GM19395 (cell line): Measurements from ENCODE around the gene MIGA2.
"Not testable (repeated sequence)": the region's sequence is repeated elsewhere in the genome, so short reads cannot be mapped to it uniquely, and the experiment has no call there.

Experiments
- ATAC-seq: cut with Tn5 transposase; IDR thresholded peaks from one replicate; pipeline ENCODE4 v1.9.1; 2021; ENCODE audit warnings: mild to moderate bottlenecking, moderate library complexity; ENCODE audit not compliant: unreplicated experiment

The MIGA2 gene

DNA sequence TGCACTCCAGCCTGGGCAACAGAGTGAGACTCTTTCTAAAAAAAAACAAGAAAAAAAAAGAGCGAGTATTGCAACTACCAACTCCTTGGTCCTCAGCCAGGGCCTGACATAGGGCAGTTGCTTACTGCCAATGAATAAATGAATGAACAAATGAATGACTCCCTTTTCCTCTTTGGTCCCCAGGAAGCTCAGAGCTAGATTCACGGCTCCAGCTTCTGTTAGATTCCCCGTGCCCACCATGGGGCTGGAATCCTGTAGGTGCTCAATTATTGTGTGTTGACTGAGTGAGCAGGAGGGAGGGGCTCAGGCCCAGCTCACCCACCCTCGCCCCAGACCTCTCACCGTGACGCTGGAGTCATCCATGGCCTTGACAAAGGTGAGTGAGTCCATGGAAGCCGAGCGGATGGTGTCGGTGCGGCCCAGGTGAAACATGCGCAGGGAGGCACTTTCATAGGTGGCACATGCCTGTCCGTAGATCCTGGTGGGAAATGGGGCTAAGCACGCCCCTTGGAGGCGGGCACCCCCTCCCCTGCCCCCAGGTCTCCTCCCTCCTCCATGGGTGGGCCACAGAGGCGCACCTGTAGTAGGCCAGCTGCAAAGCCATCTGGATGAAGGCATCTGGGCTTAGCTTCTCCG is 61.4 kb downstream of the MIGA2 start:
- no peak for ATAC-seq

DNA sequence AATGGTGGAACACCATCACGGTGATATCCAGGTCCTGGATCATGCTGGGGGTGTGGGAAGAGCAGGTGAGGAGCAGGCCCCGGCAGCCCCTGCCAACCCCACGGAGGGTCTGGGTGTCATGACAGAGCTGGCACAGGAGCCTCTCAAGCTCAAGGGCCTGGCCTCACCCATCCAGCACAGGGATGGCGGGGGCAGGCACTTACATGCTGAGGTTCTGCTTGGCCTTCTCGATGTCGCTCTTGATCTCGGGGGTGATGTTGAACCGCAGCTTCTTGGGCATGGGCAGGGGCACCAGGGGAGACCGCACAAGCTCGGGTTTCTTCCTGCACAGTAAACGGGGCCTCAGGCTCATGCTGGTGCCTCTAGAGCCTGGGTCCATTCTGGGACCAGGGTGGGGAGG is 61.9 kb downstream of the MIGA2 start:
- ATAC-seq: no peak

DNA sequence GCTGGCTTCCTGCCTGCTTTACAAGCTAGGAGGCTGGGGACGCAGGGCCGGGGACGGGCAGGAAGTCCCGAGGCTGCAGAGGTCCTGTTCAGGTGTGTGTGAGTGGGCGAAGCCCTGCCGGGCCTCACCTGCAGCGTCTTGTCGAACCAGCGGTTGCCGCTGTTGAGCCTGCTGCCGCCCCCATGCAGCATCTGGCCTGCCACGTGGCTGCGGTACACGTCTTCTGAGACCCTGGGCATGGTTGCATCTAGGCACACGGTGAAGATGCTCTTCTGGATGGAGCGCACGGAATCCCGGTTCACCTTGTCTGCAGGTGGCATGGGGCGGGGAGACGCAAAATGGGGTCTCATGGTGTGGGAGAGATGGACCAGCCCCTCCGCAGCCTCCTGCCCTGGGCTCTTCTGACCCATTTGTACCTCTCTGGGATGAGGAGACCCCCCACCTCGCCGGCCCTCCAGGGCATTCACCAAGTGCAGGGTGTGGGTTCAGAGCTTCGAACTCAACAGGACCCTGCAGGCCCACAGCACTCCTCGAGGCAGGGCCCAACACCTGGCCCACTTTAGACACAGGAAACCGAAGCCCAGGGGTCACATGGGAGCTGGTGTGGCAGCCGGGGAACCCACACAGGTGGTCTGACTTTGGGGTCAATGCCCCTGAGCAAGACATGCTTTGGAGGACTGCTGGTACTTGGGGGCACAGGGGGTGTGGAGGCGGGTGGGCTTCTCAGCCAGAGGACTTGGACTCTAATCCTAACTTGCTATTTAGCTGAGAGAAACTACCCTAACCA is 64.2 kb downstream of the MIGA2 start:
- ATAC-seq: no peak

DNA sequence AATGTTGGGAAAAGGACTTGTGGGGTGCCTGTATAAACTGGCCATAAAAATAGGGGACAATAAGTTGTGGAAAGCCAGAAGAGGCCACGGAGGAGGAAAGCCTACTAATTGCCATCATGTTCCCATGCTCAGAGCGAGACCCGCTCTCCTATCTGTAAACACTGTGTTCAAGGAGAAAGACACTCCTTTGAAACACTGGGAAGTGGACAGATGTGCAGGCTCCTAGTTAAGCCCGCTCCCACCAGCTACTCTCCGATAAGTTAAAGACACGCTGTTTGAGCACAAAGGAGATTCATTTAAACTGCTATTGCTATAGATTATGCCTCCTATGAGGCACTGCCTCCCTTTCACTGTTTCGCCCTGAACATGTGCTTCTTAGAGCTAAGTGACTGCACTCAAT is 64.9 kb downstream of the MIGA2 start:
- no peak for ATAC-seq

DNA sequence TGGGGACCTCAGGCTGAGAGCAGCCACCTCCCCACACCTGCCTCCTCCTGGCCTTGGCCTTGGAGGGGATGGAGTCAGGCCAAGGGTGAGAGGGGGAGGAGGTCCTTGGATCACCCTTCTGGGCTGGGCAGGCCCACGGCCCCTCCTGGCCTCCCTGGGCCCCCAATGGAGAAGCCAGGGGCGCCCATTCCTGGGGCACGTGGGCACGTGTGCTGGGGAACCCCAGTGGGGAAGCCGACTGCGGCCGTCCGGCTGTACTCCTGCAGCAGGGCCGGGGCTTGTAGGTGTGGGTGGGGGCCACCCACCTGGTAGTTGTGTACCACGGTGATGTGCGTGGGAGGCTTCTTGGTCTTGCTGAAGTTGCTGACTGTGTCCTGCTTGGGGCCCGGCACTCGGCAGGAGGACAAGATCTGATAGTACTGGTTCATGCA is 65.7 kb downstream of the MIGA2 start:
- no peak for ATAC-seq

DNA sequence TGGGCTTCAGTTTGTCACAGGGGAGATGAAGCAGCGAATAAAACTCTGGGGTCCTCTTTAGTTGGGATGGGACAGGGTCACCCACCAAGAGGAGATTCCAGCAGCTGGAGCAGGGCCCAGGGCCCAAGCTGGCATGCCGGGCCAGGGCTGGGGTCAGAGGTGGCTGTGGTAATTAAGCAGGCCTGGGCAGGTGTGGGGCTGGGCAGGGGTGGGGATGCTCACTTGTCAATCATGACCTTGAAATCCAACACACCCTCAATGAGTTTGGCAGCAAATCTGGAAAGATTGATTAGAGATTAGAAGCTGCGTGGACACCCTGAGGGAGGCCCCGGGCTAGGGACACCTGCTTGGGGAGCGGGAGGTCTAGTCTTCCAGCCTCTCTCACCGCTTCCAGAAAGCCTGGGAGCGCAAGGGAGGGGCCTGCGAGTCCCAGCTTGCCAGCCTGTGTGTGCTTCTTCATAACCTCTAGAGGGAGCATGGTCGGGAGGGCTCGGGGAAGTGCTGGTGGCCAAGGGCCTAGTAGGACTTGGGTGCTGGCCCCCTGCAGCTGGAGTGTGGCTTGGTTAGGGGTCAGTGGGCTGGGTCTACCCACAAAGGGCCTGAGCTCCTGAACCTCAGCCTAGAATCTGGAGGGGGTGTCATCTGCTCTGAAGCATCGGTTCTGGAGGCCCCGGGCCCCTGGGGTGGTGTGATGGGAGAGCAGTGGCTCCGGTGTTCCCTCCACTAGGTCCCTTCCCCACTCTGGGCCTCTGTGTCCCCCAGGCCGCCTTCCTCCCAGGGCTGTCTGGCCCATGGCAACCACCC is 66.6 kb downstream of the MIGA2 start:
- ATAC-seq: no peak

DNA sequence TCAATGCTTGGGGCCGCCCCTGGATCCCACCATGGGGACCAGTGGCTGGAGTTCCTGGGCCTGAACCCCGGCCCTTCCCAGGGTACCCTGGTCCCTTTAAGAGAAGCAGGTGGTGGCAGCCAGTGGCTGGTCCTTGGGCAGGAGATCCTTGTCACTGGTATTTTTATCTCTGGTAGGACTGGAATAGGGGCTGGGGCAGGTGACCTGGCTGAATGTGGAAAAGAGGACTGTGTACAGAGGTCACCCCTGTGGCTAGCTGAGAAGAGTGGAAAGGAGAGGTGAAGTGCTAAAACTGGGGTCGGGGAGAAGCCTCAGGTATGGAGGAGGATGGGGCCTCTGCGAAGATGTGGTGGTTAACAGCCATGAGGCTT is 67.2 kb downstream of the MIGA2 start:
- no peak for ATAC-seq

DNA sequence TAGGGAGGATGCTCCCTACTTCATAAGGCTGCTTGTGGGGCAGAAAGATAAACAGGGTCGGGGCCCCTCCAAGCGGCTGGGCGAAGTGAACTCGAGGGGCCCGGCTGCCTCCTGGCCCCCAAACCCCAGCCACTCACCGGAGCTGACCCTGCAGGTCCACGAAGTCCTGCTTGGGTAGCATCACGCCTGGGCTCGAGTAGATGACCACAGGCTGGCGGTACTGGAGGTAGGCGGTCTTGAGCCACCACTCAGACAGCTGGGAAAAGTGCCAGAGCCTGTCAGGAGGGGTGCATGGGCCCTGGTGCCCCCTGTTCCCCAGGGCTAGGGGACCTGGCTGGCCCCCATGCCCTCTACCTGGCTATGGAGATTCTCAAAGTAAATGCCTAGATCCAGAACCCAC is 67.6 kb downstream of the MIGA2 start:
- ATAC-seq: no peak

DNA sequence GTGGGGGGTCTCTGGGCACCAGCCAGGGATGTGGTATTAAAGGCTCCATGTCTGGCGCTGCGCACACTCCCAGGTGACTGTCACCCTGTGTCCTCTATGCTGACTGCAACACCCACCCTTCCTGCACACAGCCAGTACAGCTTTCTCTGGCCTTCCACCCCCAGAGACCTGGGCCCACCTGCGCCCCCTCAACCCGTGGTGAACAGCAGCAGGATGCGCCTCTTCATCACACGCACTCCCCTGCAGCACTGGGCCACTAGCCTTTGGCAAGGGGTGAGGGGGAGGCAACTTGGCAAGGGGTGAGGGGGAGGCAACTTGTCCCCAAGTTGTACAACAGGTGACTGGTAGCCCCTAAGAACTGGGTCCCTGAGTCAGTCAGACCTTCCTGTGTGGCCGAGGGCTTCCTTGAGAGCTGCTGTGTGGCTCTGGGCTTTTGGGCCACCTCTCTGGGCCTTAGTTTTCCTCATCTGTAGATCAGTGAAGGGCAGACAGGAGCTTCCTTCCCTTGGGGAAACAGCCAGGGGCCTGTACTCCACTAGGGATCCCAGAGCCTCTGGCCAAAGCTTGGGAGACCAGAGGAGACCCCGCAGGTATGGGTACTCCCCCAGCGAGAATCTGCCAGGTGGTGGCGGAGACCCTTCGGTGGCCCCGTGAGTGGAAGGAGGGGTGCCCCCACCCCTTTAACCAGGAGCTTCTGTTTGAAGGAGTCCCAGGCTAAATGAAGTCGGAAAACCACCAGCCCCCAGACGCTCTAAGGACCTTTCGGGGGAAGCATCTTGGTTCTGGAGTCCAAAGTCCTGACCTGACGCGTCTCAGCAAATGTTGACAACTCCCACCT is 69.7 kb downstream of the MIGA2 start:
- no peak for ATAC-seq

DNA sequence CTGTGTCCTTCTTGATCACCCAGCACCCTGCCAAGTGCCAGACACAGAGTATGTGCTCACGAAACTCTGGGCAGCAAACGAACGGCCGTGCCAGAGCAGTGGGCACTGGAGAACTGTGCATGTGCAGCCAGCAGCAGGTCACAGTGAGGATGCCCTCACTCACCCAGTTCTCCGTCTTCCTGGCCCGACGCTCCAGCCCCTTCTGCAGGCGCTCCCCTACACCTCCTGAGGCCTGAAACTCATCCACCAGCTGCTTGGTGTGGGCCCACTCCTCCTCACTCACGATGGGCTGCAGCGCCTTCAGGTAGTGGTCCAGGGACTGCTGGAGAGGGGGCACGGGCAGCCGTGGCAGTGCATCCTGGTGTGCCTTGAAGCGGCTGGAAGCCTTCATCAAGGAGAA is 71.2 kb downstream of the MIGA2 start:
- ATAC-seq: no peak

DNA sequence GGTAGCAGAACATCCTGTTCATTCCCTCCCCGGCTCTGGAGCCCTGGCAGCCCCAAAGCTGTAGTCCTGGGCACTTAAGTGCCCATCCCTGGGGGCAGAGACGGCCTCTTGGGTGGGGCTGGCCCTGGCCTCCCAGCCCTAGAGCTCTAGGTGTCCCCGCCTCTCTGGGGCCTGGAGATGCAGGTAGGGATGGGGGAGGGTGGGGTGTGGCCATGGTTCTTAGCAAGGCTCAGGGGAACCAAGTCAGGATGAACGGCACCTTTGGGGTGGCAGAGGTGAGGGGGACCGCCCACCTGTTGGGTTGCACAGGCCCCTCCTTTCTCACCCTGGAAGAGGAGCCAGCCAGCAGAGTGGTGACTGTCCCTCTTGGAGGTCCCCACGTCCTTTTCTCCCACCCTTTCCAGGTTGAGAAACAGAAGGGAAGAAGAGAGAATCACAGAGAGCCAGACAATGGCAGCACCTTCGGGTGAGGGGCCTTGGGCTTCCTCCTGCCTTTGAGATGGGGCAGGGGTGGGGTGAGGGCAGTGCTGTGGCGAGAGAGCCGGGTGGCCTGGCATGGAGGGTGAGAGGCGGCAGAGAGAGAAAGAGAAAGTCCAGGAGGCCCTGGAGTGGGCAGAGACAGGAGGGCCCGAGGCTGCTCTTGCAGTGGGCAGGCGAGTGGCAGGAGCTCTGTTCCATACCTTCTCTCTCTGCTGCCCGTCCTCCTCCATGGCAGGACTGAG is 71.8 kb downstream of the MIGA2 start:
- no peak for ATAC-seq

DNA sequence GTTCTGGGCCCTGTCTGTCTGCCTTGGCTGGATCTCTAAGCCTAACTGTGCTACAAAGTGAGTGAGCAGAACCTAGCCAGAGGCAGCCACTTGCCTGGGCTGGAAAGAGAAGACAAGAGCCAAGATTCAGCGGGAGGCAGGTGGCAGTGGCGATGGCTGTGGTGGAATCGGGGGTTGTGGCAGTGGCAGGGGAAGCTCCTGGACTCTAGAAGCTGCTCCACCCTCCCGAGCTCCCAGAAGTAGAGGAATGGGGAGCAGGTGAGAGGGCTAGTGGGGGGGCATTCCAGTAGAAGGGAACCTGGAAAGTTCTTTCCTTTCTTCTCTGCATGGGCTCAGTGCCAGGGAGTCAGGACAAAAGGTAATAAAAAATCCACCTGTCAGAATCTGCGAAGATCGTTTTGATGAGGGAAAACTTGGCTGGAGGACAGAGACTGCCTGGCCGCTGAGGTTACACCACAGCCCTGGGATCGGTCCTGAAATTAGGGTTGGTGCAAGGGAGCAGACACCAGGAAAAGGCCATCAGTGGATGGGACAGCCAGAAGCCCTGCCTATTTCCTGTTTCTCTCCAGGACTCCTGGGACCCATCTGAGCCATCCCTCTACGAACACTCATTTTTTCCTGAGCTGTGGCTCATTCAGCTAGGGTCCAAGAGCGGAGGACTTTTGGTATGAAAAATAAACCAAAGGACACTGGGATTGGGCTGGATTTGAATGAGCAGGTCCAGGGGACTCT is 72.5 kb downstream of the MIGA2 start:
- ATAC-seq: no peak

DNA sequence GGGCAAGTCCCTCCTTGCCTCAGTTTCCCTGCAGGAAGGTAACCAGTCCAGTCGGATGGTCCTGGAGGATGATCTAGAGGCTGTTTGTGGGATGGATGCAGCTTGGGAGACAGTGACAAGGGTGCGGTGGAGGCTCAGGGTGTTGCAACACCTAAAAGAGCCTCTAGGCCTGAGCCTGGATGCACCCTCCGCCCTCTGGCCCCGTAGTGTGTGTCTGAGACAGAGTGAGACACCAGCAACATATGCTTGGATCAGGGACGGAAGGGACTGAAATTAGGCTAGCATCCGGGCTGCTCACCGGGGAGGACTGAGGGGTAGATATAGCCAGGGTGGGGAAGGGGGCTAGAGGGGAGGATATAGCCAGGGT is 73.1 kb downstream of the MIGA2 start:
- no peak for ATAC-seq

DNA sequence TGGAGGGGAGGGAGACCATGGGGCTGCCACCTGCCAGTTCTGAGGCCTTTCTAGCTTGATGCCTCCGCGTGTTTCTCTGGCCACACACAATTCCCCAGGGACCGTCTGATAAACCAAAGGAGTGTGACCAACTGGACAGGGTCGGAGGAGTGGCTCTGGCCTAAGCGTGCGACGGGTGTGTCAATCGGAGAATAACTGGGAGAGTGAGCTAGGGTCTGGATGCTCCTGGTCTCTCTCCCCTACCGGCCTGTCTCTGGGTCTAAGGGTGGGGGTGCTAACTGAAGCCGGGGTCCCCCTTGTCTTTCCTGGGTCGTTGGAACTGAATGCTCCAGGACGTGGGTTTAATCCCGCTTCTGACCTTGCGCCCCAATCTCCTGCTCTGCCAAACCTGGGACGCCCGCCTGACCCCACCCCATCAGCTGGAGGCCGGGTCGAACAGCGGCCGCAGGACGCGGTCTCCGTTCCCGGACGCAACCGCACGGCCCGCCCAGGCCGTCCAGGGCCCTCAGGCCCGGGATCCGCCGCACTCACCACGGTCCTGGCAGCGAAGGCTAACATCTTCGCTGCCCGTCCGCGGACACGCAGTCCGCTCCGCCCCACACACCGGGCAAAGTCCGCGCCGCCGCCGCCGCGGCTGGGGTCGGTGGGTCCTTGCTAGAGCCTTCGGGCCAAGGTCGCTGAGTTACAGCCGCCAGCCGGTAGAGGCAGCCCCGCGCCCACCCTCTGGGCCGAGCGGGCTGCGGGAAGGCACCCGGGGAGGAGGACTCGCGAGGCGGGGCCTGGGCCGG is 73.7 kb downstream of the MIGA2 start:
- peak; percentile 8 for ATAC-seq

DNA sequence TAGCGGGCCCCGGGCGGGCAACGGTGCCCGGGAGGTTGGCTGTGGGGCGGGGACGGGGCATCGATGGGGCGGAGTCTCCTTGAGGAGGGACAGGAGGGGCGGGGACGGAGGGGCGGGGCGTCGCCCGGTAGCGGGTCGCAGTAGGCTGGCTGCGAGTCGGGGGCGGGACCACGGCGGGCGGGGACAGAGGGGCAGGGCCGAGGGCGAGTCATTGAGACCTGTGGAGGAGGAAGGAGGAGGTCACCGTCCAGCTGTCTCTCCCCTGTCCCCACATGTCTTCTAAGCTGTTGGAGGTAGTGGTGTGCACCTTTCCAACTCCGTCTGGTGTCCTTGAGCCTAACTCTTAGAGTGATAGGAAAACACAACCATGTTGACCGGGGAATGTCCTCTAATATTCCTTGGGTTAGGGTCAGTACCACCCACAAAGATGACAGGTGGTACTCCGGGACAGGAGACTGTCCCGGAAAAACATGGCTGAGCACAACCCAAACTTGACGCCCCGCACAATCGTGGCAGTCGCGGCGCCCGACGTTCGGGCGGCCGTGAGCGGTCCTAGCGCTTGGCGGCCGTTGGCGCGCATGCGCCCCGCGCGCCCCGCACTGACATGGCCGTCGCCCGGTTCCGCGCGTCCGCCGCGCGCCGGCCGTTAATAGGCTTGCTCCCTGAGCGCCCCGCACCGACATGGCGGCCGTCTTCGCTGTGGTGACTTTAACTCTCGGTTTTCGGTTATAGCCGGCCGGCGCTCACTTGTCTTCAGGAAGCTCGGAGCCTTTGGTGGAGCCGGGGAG is 74.5 kb downstream of the MIGA2 start, which contains the start of the genes CRAT and PTPA:
Gene CRAT (minus strand): TSS at position 54 of the 788 bp plus-strand sequence. CDS start 284 bp downstream, outside the sequence.
Gene PTPA (plus strand): TSS at position 676 of the 788 bp plus-strand sequence. CDS start 186 bp downstream, outside the sequence.
- ATAC-seq: peak; percentile 79

DNA sequence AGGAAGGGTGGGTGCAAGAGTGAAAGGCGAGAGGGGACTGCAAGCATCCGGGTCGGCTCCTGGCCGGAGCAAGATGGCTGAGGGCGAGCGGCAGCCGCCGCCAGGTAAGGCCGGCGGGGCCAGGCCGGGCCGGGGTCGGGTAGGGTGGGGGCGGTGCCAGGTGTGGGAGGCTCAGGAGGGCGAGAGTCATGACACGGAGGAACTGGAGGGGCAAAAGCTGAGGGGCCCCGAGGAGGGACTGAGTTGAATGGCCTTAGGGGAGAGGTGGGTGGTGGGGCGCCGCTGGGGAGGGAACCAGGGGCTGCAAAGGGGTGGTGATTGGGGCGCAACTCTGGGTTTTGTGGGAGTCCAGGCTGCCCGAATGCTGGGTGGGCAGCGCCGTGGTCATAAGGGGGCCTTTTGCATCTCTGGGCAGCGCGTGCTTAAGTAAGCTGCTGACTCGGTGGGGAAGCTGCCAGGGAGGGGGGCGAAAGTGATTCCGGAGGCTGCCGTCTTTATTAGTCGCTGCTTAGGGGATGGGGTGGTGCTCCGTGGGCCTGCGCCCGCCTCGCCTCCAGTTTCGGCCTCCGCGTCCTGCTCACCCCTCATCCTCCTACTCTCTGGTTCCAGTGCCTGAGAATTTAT is 75.2 kb downstream of the MIGA2 start:
- ATAC-seq: peak; percentile 30

DNA sequence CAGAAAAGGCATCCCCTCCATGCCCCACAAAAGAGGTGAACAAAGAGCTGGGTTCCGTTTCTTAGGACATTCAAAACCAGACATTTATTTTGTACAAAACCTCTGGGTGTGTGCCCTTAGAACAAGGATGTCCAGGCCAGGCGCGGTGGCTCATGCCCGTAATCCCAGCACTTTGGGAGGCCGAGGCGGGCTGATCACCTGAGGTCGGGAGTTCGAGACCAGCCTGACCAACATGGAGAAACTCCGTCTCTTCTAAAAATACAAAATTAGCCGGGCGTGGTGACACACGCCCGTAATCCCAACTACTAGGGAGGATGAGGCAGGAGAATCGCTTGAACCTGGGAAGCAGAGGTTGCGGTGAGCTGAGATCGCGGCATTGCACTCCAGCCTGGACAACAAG is 76.1 kb downstream of the MIGA2 start:
- ATAC-seq: not testable (repeated sequence)
